Pulmonary artery endothelial cell (primary cell): ENCODE measurements around the gene TEAD4. TPM values are rescaled to one million over a fixed set of nuclear protein-coding genes. Genes with fewer than 3 reads are reported as not detected.

Source experiments
- DNase-seq: peaks from one replicate; pipeline ENCODE4 v3.0.0-alpha.2; 2011; ENCODE audit warnings: low read depth, low spot score
- total RNA-seq: library from RNA; depleted of rRNA; stranded (reverse); fragments of >200 nt; gene quantifications from 2 replicates; pipeline ENCODE4 v1.2.3, GENCODE V29; 2014

Gene TEAD4
- total RNA-seq, 1 donor from 2014 or later, result 26.2 TPM

- DNase-seq, result no peak
These were observed 119.1 kb downstream of the TEAD4 start for GRCh38 chr12:3078086-3078820.

- DNase-seq, result no peak
These were observed 121.9 kb downstream of the TEAD4 start for GRCh38 chr12:3081091-3081490.

DNA sequence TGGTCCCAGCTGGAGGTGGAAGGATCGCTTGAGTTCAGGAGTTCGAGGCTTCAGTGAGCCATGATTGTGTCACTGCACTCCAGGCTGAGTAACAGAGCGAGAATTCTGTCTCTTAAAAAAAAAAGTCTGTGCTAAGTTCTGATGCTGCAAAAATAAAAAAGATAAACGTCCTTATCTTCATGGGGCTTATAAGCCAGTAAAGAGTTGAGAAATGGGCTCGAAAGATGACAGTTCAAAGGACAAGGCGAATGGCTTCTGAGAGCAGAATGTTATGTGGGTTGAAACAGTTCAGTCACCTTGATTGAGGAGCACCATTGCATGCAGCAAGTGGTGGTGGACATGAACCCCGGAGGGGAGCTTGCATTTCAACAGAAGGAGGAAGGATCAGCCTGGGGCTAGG, 122.7 kb downstream of the TEAD4 start:
- no peak for DNase-seq

DNA sequence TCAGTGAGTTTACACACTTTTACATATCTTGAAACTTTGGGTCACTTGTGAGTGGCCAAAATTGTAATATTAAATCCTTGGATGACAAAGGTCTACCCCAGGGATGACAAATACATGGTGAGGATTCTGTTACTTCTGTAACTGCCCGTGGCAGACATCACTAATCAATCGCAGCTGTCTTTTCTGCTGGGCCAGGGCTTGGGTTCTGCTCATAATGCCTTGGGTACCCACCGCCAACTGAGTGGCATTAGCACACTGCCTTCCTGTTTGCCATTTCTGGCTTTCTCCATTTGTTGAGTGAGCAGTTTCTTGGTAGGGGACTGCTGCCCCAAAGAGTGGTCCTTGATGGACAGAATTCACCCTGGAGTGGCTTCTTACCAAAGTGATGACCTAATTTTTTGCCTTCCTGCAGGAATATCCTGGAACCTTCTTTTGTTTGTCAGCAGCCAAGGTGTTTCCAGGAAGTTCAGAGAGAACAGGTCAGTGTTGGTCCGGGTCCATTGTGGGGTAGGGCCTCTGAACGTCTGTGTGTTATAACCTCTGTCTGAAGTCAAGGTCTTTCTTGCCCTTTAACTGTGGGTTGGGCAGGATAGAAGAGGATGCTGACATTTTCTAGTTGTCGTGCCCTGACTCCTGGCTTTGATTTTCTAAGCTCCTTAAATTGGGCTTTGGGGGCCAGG, 124.2 kb downstream of the TEAD4 start:
- no peak for DNase-seq

DNA sequence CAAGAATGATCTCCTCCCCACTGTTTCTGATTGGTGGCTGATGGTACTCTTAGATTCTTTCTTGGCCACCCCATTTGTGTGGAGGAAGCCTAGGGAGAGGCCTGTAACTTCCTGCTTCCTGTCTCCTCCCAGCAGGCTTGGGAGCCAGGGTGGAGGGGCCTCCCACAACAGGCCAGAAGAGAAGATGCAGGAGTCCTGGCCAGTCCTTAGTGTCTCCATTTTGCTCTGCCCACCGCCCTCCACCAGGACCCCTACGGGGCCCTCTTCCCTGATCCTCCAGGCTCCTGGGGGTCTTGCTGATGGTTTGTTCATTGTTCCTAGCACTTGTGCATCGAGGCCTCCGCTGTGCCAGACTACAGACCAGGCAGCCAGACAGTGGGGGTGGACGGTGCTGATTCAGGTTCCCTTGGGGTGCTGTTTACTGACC, 124.7 kb downstream of the TEAD4 start:
- DNase-seq, result no peak

- DNase-seq, result no peak
These were observed 125.5 kb downstream of the TEAD4 start for GRCh38 chr12:3084742-3085141.

GRCh38 chr12:3085341-3086139, 126.3 kb downstream of the TEAD4 start:
- no peak for DNase-seq

DNA sequence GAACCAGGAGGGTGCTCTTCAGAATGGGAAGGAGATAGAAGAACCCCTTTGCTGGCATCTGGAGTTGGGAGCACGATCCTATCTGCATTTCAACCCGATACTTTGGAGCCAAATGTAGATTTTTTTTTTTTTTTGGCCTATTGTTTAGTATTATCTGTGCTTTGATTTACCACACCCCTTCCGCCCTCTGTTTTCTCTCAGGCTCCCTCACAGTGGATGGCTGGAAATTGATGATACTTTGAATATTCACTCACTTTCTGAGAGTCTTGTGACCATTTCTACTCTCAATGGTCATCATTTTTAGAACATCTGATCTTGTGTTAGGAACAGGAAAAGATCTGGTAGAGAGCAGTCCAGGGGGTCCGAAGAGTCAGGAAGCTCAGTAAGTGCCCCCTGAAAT, 127.0 kb downstream of the TEAD4 start:
- no peak for DNase-seq

DNA sequence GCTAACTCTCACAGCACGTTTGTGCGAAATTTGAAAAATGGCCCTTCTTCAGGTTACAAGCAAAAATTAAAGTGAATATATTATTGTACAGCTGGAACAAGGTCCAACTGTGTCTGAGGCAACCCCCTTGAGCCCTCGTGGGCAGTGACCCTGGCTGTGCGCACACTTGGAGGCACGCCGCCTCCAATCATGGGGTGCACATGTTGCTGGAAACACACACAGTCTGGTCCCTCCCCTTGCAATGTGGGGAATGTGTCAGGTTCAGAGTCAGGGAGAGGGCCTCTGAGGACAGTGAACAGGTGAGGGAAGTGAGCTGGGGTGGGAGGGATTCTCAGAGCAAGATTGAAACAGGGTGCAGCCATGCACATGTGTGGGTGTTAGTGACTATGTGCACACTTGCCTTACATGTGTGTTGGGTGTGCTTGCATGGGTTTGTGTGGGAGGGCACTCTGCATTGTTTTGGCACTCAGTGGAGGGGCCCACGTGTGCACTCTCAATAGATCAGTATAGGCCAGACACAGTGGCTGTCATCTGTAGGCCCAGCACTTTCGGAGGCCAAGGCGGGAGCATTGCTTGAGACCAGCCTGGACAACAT, 127.6 kb downstream of the TEAD4 start:
- DNase-seq, result no peak

DNA sequence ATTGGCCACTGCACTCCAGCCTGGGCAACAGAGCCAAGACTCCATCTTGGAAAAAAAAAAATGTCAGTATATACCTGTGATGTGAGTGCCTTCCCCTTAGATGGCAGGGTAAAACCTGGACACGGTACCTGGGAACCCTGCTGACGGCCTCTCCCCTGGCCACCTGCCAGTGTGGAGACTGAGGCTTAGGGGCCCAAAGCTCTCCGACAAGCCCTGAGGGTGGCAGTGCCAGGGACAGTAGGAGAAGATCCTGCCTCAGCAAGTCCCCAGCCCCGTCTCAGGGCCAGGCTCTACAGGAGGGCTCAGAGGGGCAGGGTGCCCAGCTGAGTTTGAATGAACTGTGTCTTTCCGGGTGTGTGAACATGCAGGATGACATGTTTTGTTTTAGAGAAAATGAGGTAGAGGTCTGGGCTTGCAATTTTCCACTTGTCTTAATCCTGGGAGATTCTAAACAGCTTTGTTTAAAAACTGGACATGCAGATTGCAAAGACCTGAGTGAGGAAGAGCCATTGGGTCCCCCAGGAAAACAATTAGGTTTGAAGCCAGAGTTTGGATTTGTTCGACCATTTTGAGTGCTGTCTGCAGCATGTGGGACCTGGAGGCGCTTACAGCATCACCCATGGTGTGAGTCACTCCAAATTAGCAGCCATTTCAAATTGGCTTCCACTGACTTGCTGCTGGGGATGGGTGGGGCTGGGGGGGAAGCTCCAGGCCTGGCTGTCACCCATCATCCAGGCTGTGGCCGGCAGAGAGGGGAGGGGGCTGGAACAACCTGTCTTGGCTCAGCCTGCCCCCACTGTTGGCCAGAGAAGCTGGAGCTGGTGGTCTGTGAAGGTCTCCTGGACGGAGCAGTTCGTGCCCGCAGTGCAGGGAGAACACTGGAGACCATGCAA, 128.8 kb downstream of the TEAD4 start:
- no peak for DNase-seq

- no peak for DNase-seq
These were observed 130.4 kb downstream of the TEAD4 start for GRCh38 chr12:3089588-3089987.

Other genes starting within 250 kb of the TEAD4 start
- gene FKBP4, start 164.4 kb upstream of the TEAD4 start, total RNA-seq, result 53.5 and 147 TPM in 2 replicates
- 11.1 and 15.9 TPM in 2 replicates for gene ITFG2, start 146.7 kb upstream of the TEAD4 start, total RNA-seq
- not detected in 2 replicates for gene NRIP2, start 124.4 kb upstream of the TEAD4 start, total RNA-seq
- gene TEX52, start 102.4 kb upstream of the TEAD4 start, total RNA-seq, result not detected in 2 replicates
- 6.3 and 16.5 TPM in 2 replicates for gene FOXM1, start 82.2 kb upstream of the TEAD4 start, total RNA-seq
- 19.5 and 27.9 TPM in 2 replicates for gene RHNO1, start 82.2 kb upstream of the TEAD4 start, total RNA-seq
- gene TULP3, start 68.5 kb upstream of the TEAD4 start, total RNA-seq, result 14.3 and 17.3 TPM in 2 replicates
- 65.0 and 67.0 TPM in 2 replicates for gene TSPAN9, start 118.0 kb downstream of the TEAD4 start, total RNA-seq